Left lung (tissue), 10 donors: ENCODE data around the gene GCH1. TPM values are rescaled to one million over a fixed set of nuclear protein-coding genes. Genes with fewer than 3 reads are reported as not detected.
A peak's percentile ranks its signal among the peaks of the same experiment; 100 is the strongest.

Source experiments
- ATAC-seq: fragments of 200-7000 bp; cut with Tn5 transposase; one replicate; pipeline ENCODE4 v1.9.1; 2020; ENCODE audit warnings: moderate library complexity
- DNase-seq, 4 donors: peaks; one replicate each; pipeline ENCODE4 v3.0.0-alpha.2; 2013 to 2020
- H3K27ac ChIP-seq, 2 donors: fragments of 200-600 bp; sonication (generic) in 1 of 2; one replicate each; pipeline versions ENCODE4 v1.5.0 to v1.8.0; 2020 to 2021
- H3K27me3 ChIP-seq, 2 donors: fragments of 200-600 bp; sonication (generic) in 1 of 2; one replicate each; pipeline versions ENCODE4 v1.5.0 to v1.8.0; 2020 to 2021
- H3K36me3 ChIP-seq, 2 donors: fragments of 200-600 bp; sonication (generic) in 1 of 2; one replicate each; pipeline versions ENCODE4 v1.5.0 to v1.8.0; 2020 to 2021
- H3K4me1 ChIP-seq, 2 donors: fragments of 200-600 bp; one replicate each; pipeline ENCODE4 v1.8.0; 2021
- H3K4me3 ChIP-seq, 2 donors: fragments of 200-600 bp; sonication (generic) in 1 of 2; one replicate each; pipeline versions ENCODE4 v1.5.0 to v1.8.0; 2020 to 2021; ENCODE audit warnings: mild to moderate bottlenecking in 1 of 2
- H3K9me3 ChIP-seq, 2 donors: fragments of 200-600 bp; sonication (generic) in 1 of 2; one replicate each; pipeline versions ENCODE4 v1.5.0 to v1.8.0; 2020 to 2021
- CTCF ChIP-seq, 2 donors: fragments of 200-600 bp; sonication (generic) in 1 of 2; IDR thresholded peaks; one replicate each; pipeline versions ENCODE4 v1.5.0 to v1.8.0; 2021; ENCODE audit warnings: antibody characterized with exemption in 2 of 2
- intact Hi-C, 2 donors: fragments of 100-400 bp; cut with DNase I; formaldehyde crosslinking; loops; one replicate each; pipeline versions ENCODE4 v1.11.2 to v1.14.2; 2022
- polyA plus RNA-seq, 6 donors: library from polyadenylated mRNA; unstranded; fragments of 120-200 nt; gene quantifications; one replicate each; pipeline ENCODE4 v1.2.1, GENCODE V29; 2013; ENCODE audit not compliant: insufficient read length in 6 of 6
- total RNA-seq, 2 donors: library from RNA; stranded (reverse); fragmentation: NEBNext Ultra II Directional; extraction: Animal tissue kit (Norgen Biotek cat#: 25700); gene quantifications; one replicate each; pipeline ENCODE4 v1.2.1, GENCODE V29; 2021
- donor health status: DM: no; HTN: yes; CAD: no.
- donor health status: DM: no; HTN: no; CAD: no.

Gene GCH1
- total and polyA plus RNA-seq, 8 donors = 5.2 to 22.8 (median 6.9) TPM

GRCh38 chr14:54837508-54838149 lies 65.0 kb downstream of the GCH1 start:
- H3K36me3 ChIP-seq = peaks cover 0 to 31% of the 10 kb centered on the region in 2 donors
- ATAC-seq = no peak

GRCh38 chr14:54836231-54836630 lies 66.4 kb downstream of the GCH1 start:
- peaks cover 0 to 19% of the 10 kb centered on the region in 2 donors for H3K36me3 ChIP-seq
- TF ChIP-seq CTCF (IDR thresholded peaks at IDR 0.05) = no peak
- intact Hi-C loops = no loop called here
- DNase-seq (no peak), ATAC-seq (no peak)
- H3K4me1 ChIP-seq = no peaks in the 10 kb centered on the region
- no peaks in the 10 kb centered on the region for H3K9me3 ChIP-seq
- H3K27me3 ChIP-seq = no peaks in the 10 kb centered on the region
- H3K27ac ChIP-seq = no peak overlapping the region
- H3K4me3 ChIP-seq = no peak overlapping the region

More at GRCh38 chr14:54837508-54838149, 65.0 kb downstream of the GCH1 start:
- Histone ChIP-seq H3K4me3 (no peak overlapping the region), H3K4me1 (no peaks in the 10 kb centered on the region), H3K9me3 (no peaks in the 10 kb centered on the region), H3K27me3 (no peaks in the 10 kb centered on the region), H3K27ac (no peak overlapping the region)
- intact Hi-C loops = no loop called here
- no peak for TF ChIP-seq CTCF (IDR thresholded peaks at IDR 0.05)
- DNase-seq = no peak

- DNase-seq = no peak
- TF ChIP-seq CTCF (IDR thresholded peaks at IDR 0.05) = no peak
- intact Hi-C loops = no loop called here
Observed at GRCh38 chr14:54834727-54835126, 67.9 kb downstream of the GCH1 start.

GRCh38 chr14:54834081-54834480 lies 68.5 kb downstream of the GCH1 start:
- no peak overlapping the region for H3K4me3 ChIP-seq
- DNase-seq = peak in 2 of 4 donors; percentile 46 to 53
- no peaks in the 10 kb centered on the region for H3K4me1 ChIP-seq
- peaks cover 0 to 3% of the 10 kb centered on the region in 2 donors for H3K36me3 ChIP-seq
- no peak for ATAC-seq
- H3K9me3 ChIP-seq = no peaks in the 10 kb centered on the region
- no peak overlapping the region for H3K27ac ChIP-seq
- no peak for TF ChIP-seq CTCF (IDR thresholded peaks at IDR 0.05)
- no peaks in the 10 kb centered on the region for H3K27me3 ChIP-seq
- intact Hi-C loops = no loop called here

More at GRCh38 chr14:54834727-54835126, 67.9 kb downstream of the GCH1 start:
- Histone ChIP-seq H3K27me3 (no peaks in the 10 kb centered on the region), H3K9me3 (no peaks in the 10 kb centered on the region), H3K36me3 (peaks cover 0 to 4% of the 10 kb centered on the region in 2 donors), H3K4me3 (no peak overlapping the region), H3K4me1 (no peaks in the 10 kb centered on the region), H3K27ac (no peak overlapping the region)
- no peak for ATAC-seq

- Histone ChIP-seq H3K36me3 (no peaks in the 10 kb centered on the region), H3K4me1 (no peaks in the 10 kb centered on the region), H3K9me3 (no peaks in the 10 kb centered on the region), H3K27me3 (no peaks in the 10 kb centered on the region), H3K27ac (no peak overlapping the region), H3K4me3 (no peak overlapping the region)
- DNase-seq (no peak), ATAC-seq (no peak)
- intact Hi-C loops = no loop called here
- TF ChIP-seq CTCF (IDR thresholded peaks at IDR 0.05) = no peak
Observed at GRCh38 chr14:54830650-54831049, 72.0 kb downstream of the GCH1 start.
